ENCODE data around the gene IRAK2. TPM values are rescaled to one million over a fixed set of nuclear protein-coding genes. Genes with fewer than 3 reads are reported as not detected.

IRAK2 gene
- total and polyA plus RNA-seq, 2 donors (not counting 3 experiments of a cell fraction or from before 2014, with no cell fraction given), result 7.9 to 10.0 TPM

DNA sequence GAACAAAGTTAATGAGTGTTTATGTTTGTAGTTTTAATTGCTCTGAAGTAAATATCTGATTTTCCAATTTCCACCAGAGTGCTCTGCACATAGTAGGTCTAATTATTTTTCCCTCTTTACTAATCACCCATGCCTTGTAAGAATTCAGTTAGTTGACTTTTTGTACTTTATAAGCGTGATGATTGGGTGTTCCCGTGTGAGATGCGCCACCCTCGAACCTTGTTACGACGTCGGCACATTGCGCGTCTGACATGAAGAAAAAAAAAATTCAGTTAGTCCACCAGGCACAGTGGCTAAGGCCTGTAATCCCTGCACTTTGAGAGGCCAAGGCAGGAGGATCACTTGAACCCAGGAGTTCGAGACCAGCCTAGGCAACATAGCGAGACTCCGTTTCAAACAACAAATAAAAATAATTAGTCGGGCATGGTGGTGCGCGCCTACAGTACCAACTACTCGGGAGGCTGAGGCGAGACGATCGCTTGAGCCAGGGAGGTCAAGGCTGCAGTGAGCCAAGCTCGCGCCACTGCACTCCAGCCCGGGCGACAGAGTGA, 23.6 kb upstream of the IRAK2 start:
- intact Hi-C loops (cut with micrococcal nuclease) (loop anchor here (1.0 to 10.0 kb wide), 3 partner anchors 26 to 326 kb away; partner anchors contain the start of genes BRK1, TATDN2 and TTLL3), dilution Hi-C loops (cut with MboI; ENCODE audit: extremely low pct_ligation_motif_present, low sequenced_read_pairs) (no loop called here)
- Histone ChIP-seq H3K79me2 (ENCODE audit: control insufficient read depth, insufficient read depth, low read length) (peaks cover 36% of the 10 kb centered on the region), H2AFZ (ENCODE audit: low read depth, low read length) (peak overlapping the region; percentile 78), H3K4me2 (ENCODE audit: insufficient read depth, low read length) (no peak overlapping the region), H3K9me3 (replicated peaks; ENCODE audit: control insufficient read depth, insufficient read depth, low read length) (no peaks in the 10 kb centered on the region), H4K20me1 (replicated peaks; ENCODE audit: control insufficient read depth, extremely low read depth, insufficient read depth, low read length) (no peaks in the 10 kb centered on the region), H3K27me3 (ENCODE audit: control insufficient read depth in 2 of 2, insufficient read depth in 2 of 2, low read length in 2 of 2) (no peaks in the 10 kb centered on the region), H3K27ac (ENCODE audit: insufficient read depth, low read depth, low read length) (no peak overlapping the region), H3K4me3 (replicated peaks in 1 of 3; ENCODE audit: insufficient read depth in 1 of 3, low read depth in 1 of 3, low read length in 3 of 3) (no peak overlapping the region), H3K9me1 (replicated peaks; ENCODE audit: control insufficient read depth, extremely low read depth, insufficient read depth, low read length) (no peaks in the 10 kb centered on the region), H3K9ac (replicated peaks; ENCODE audit: extremely low read depth, insufficient read depth, low read length) (no peak overlapping the region), H3K4me1 (ENCODE audit: control insufficient read depth, extremely low read depth, insufficient read depth, low read length) (peaks cover 8% of the 10 kb centered on the region), H3K36me3 (ENCODE audit: control insufficient read depth in 2 of 2, extremely low read depth in 1 of 2, insufficient read depth in 2 of 2, low read length in 2 of 2) (no peaks in the 10 kb centered on the region)
- ChIA-PET POLR2A (interaction anchor here (0.5 to 0.6 kb wide), 2 partner anchors 34 to 36 kb away, joined by 3 to 4 read pairs; no protein-coding TSS in a partner anchor), CTCF (interaction anchor here (0.9 to 2.0 kb wide), 8 partner anchors 14 to 145 kb away, joined by 3 to 11 read pairs (median 3); partner anchors contain the start of gene TATDN2)
- TF ChIP-seq MAX (IDR thresholded peaks at IDR 0.05; ENCODE audit: insufficient read depth, insufficient read length), result no peak
- no peak for TF ChIP-seq MYC (IDR thresholded peaks at IDR 0.05; ENCODE audit: low read depth, low read length)
- no peak for TF ChIP-seq POLR2A (IDR thresholded peaks at IDR 0.05; ENCODE audit: low read depth, low read length)
- TF ChIP-seq GATA2 (IDR thresholded peaks at IDR 0.05; ENCODE audit: insufficient read depth, insufficient read length, low read depth, low read length), result no peak
- TF ChIP-seq POLR2AphosphoS5 (IDR thresholded peaks at IDR 0.05; ENCODE audit: insufficient read depth, low read depth, low read length), result no peak
- no peak for TF ChIP-seq JUN (IDR thresholded peaks at IDR 0.05; ENCODE audit: borderline replicate concordance, insufficient read depth, insufficient read length, low read depth)
- TF ChIP-seq FOS (IDR thresholded peaks at IDR 0.05; ENCODE audit: borderline replicate concordance, insufficient read depth, low read length), result no peak
- no peak for TF ChIP-seq EZH2 (IDR thresholded peaks at IDR 0.05; ENCODE audit: borderline replicate concordance, low read depth, low read length, severe bottlenecking)
- no peak for FAIRE-seq
- BruUV-seq (replicated peaks), result TSS peak; percentile 45
- no peak for DNase-seq (ENCODE audit: low read depth, low spot score)
